Inflammatory macrophage treated with lipopolysaccharide for 1 hour (primary cell): ENCODE results near the gene RCAN2.

Experiments
- DNase-seq, 2 donors: peaks; one replicate each; pipeline ENCODE4 v3.0.0-alpha.2; 2020 to 2022

The RCAN2 gene

DNA sequence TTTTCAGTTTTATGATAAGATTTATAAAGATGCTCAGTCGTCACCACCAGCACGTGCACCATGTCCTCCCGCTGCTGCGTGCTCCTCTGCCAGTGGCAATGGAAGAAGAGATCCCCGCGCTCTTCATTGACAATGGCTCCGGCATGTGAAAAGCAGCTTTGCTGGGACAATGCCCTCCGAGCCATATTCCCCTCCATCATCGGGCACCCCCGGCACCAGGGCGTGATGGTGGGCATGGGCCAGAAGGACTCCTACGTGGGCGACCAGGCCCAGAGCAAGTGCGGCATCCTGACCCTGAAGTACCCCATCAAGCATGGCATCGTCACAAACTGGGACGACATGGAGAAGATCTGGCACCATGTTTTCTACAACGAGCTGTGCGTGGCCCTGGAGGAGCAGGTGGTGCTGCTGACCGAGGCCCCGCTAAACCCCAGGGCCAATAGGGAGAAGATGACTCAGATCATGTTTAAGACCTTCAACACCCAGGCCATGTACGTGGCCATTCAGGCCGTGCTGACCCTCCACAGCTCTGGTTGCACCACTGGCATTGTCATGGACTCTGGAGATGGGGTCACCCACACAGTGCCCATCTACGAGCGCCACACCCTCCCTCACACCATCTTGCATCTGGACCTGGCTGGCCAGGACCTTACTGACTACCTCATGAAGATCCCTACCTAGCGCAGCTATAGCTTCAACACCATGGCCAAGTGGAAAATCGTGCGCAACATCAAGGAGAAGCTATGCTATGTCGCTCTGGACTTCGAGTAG is 286.2 kb downstream of the RCAN2 start:
- DNase-seq: no peak

DNA sequence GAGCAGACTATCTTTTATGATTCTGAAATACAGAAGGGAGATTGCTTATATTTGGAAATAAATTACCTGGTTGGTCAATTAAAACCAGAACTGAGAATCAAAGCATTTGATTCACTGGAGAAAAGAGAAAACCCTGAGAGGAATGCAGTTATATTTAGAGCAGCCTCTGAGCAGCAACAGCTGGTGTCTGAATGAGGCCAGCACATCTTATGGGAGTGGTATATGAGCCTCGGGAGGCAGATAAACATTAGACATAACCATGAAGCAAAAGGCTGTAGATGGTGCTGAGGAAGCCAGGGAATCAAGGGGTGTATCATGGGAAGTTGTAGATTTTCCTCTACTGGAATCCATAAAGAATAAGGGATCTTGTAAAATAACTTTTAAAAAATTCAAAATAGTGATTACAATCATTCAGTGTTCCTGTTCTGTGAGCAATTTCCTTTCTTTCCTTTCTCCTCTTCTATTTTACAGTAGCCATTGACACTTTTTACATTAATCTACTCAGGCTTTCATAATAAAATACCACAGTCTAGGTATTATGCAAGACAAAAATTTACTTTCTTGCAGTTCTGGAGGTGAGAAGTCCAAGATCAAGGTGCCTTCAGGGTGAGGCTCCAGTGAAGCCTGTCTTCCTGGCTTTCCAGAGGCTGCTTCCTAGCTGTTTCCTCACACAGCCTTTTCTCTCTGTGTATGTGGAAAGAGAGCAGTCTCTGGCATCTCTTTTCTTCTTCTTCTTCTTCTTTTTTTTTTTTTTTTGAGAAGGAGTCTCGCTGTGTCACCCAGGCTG is 287.7 kb downstream of the RCAN2 start:
- DNase-seq: no peak

DNA sequence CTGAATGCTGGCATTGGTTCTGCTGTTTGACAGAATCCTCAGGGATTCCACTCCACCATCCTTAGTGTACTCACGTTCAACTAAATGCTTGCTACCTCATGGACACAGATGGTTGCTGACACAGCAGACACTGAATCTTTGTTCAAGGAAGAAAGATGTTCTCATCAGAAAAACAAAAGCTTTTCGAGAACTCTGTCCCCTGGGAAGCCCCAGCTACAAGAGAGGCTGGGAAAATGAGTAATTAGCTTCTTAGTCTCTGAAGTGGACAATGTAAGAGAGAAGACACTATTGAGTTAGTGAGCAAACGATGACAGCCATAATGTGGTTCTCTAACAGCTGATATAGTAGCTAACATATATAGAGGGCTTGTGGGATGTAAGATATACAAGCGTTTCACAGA is 289.5 kb downstream of the RCAN2 start:
- DNase-seq: no peak

DNA sequence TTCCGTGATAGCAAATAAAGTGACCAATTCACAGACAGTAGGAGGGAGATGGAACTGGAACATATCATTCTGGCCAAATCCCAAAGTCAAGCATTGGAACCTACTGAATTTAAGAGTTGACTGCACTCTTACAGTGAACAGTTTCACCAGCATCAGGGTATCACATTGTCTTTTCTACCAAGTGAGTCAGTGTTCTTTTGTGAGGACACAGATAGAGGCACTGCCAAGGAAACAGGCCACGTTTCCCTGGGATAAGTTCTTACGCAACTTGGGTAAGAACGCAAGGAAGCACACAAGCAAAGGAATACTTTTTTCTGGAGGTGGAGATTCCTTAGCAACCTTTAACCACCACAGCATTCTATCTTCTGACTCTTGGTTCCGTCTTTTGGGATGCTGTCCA is 291.9 kb downstream of the RCAN2 start:
- DNase-seq: no peak

DNA sequence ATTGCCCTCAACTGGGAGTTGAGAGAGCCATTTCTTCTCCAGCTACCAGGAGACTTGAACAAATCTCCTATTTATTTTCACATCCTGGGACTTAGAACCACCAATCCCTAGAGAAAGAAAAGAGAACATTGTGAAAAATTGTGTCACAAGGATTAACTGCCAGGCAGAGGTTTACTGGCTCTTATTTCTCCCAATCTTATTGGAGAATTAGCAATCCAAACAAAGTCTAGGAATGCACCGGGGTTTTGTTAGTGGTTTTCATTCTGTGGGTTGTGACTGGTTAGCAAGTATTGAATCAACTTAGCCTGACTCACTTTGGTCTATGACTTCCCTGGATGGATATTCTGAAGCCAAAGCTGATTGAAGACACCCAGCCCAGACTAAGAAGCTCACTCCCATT is 299.3 kb downstream of the RCAN2 start:
- no peak for DNase-seq

DNA sequence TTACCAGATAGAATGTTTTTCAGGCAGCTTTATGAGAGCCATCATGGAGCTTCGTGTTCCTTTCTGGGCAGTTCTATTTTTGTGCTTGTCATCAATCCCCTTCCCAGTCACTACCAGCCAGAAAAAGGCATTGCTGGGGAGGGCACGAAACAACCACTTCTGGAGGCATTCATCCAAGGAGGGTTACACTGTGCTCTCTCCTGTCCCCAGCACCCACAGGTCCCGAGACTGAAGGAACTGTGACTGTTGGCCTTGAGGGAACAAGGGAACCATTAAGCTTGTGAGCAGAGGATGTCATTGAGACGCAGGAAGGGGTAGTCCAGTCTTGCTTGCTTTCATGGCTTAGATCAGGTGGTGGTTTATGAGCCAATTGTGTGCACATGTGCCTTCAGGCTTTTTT is 300.4 kb downstream of the RCAN2 start:
- DNase-seq: no peak

DNA sequence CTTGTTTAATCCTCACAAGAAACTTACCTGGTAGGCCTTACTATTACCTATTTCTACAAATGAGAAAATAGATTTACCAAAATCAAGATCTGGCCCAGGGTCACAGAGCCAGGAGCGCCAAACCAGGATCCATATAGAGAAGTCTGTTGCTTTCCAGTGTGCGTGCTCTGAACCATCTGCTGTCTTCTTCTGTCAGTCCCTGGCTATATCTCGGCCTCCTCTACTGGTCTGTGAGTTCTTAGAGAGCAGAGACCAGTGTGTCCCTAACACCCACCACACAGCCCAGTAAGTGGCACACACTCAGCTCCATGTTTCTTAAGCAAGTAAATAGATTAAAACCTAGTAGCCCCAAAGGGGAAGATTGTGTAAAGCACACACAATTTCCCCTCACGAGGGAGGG is 301.5 kb downstream of the RCAN2 start:
- DNase-seq: no peak

DNA sequence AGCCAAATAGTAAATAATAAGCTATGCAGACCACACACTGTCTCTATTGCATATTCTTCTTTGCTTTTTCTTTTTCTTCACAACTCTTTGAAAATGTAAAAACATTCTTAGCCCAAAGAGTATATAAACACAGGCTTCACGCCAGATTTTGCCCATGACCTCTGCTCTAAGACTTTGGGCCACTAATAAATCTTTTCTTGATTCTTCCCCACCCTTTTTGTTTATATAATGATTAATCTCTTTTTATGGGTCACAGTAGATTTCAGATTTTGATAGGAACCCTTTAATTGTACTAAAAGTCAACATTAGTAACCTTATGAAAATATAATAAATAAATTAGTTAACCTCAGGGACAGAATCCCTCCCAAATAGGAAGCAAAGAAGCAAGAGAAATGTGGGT is 304.7 kb downstream of the RCAN2 start:
- no peak for DNase-seq

DNA sequence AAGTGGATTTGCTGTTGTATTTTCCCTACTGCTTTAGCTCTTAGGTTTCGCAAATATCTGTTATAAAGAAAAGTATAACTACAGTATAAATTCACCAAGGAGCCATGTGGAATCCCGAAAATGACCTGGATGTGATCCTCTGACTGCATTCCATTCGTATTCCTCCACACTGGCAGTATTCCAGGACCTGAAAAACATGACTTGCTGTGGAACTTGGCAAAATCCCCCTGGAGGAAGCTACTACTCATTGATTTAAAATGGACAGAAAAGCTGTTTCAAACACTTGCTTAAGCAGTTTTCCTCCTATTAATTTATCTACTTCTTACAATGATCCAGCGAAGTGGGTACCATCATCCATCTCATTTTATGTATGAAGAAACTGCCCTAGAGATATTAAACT is 307.1 kb downstream of the RCAN2 start:
- no peak for DNase-seq

DNA sequence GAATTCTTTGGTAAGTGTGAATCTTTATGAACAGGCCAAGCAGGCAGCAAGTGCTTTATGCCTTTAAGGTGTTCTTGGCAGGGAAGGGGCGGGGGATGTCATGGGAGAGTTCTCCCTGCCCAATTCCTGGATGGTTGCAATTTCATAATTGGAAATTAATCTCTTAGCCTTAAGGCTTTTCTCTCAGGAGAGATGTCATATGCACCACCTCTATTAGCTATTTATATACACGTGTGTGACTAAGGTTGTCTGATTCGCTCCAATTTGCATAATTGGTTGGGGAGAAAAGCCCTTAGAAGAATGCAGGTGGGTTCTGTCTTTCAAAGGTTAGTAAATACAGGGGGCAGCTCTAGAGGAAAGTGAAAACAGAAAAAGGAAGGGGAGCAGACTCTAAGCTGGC is 315.3 kb downstream of the RCAN2 start:
- DNase-seq: no peak

DNA sequence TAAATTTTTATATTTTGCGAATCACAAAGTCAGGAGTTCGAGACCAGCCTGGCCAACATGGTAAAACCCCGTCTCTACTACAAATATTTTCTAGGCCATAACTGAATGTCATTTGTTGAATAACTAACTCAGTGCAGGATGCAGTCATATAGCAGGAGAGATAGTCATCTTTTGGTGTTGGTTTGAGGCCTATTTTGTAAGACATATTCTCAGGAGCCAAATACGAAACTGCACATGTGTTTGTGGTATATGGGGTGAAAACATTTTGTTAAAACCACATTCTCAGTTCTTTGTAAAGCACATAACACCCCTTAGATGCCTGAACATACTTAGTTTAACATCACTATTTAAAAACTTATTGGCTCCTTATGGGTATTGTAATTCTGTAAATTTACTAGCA is 315.8 kb downstream of the RCAN2 start:
- no peak for DNase-seq

DNA sequence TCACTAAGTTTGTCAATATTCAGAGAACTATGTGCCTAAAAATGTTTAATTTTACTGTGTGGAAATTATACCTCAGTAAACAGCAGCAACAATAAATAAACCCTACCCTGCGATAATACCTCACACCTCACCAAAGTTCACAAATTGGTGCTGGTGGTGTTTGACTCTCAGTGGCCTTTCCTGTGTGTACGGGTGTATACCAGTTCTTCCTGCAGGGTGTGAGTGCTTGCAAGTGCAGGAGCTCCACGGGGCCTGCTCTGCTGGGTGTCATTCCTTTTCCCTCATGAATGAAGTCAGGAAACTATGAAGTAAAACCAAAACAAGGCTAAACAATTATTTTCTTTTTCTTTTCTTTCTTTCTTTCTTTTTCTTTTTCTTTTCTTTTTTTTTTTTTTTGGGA is 316.3 kb downstream of the RCAN2 start:
- DNase-seq: no peak

DNA sequence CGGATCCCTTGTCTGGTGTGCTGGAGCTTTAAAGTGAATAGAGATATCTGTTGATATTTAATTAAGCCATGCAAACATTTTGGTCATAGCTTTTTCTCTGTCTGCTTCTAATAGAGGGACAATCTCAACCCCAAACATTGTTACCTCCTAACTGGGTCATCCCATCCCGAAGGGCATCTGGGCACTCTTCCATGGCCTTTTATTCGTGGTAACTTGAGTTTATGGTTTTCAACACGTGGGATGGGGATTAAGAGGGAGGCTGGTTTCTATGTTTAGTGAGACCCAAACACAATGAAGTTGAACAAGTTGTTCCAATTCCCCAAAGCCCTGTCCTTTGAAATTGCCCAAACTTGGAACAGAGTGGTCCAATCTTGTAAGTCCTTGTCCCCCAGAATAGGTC is 319.1 kb downstream of the RCAN2 start:
- DNase-seq: no peak
